Caco-2 (cell line): ENCODE data around the gene OR10AD1. TPM values are rescaled to one million over a fixed set of nuclear protein-coding genes. Genes with fewer than 3 reads are reported as not detected.

ENCODE experiments used
- BruUV-seq: library from RNA; stranded (reverse); fragments of 400-500 nt; replicated peaks from 2 replicates; lab custom pipeline; 2021; lab: Mats Ljungman, UMichigan
- CTCF ChIA-PET: fragments of 300-600 bp; sonication (Branson Sonifier 250); formaldehyde crosslinking; loops from one replicate; lab custom pipeline; 2022; ENCODE audit warnings: antibody characterized with exemption; lab: Charles Lee
- POLR2A ChIA-PET: fragments of 300-600 bp; sonication (Branson Sonifier 250); formaldehyde crosslinking; loops from one replicate; lab custom pipeline; 2022; ENCODE audit warnings: antibody characterized with exemption; lab: Charles Lee
- DNase-seq, 2 experiments: peaks; one replicate each; pipeline versions ENCODE4 v3.0.0 to v3.0.0-alpha.2; 2020 to 2022
- H3K27me3 ChIP-seq: replicated peaks from 2 replicates; pipeline ENCODE4 v1.6.0; 2011; ENCODE audit warnings: low read length; ENCODE audit not compliant: control insufficient read depth, insufficient read depth
- H3K36me3 ChIP-seq: 2 replicates; pipeline ENCODE4 v1.5.1; 2011; ENCODE audit warnings: low read length; ENCODE audit not compliant: control insufficient read depth, insufficient read depth
- H3K4me1 ChIP-seq: fragments of 250-450 bp; sonication (Bioruptor Pico); 2 replicates; pipeline ENCODE4 v1.5.1; 2020; ENCODE audit warnings: mild to moderate bottlenecking
- H3K4me3 ChIP-seq: 2 replicates; pipeline ENCODE4 v1.5.1; 2011; ENCODE audit warnings: low read depth, mild to moderate bottlenecking, control low read depth, low read length
- H3K9me3 ChIP-seq: fragments of 250-450 bp; sonication (Bioruptor Pico); 2 replicates; pipeline ENCODE4 v1.5.1; 2020; ENCODE audit warnings: mild to moderate bottlenecking, moderate library complexity
- H3K27ac Mint-ChIP-seq: one replicate; pipeline ENCODE4 v1.8.0; 2022; ENCODE audit warnings: mixed read lengths; ENCODE audit not compliant: unreplicated experiment
- H3K27me3 Mint-ChIP-seq: one replicate; pipeline ENCODE4 v1.8.0; 2022; ENCODE audit warnings: mixed read lengths; ENCODE audit not compliant: insufficient read depth, unreplicated experiment
- H3K36me3 Mint-ChIP-seq: one replicate; pipeline ENCODE4 v1.8.0; 2022; ENCODE audit warnings: mild to moderate bottlenecking, mixed read lengths; ENCODE audit not compliant: insufficient read depth, unreplicated experiment
- H3K4me1 Mint-ChIP-seq: one replicate; pipeline ENCODE4 v1.8.0; 2022; ENCODE audit warnings: low read depth, mixed read lengths; ENCODE audit not compliant: unreplicated experiment
- H3K4me3 Mint-ChIP-seq: one replicate; pipeline ENCODE4 v1.8.0; 2022; ENCODE audit warnings: mild to moderate bottlenecking, moderate library complexity, mixed read lengths; ENCODE audit not compliant: unreplicated experiment
- H3K9me3 Mint-ChIP-seq: one replicate; pipeline ENCODE4 v1.8.0; 2022; ENCODE audit warnings: mixed read lengths; ENCODE audit not compliant: unreplicated experiment
- CTCF ChIP-seq, 2 experiments: fragments of 200-600 bp in 1 of 2; IDR thresholded peaks; 1 replicate in 1 of 2; 2 replicates in 1 of 2; pipeline versions ENCODE4 v1.5.1 to v1.8.0; 2011 to 2022; ENCODE audit warnings: antibody characterized with exemption in 1 of 2, control low read depth in 1 of 2, inconsistent platforms in 1 of 2, low read depth in 1 of 2, low read length in 1 of 2, mild to moderate bottlenecking in 1 of 2, moderate library complexity in 1 of 2; ENCODE audit not compliant: insufficient read depth in 1 of 2, severe bottlenecking in 1 of 2, unreplicated experiment in 1 of 2
- intact Hi-C: fragments of 100-400 bp; cut with micrococcal nuclease; formaldehyde crosslinking; loops from one replicate; pipeline ENCODE4 v1.10.0; 2022; ENCODE audit not compliant: unreplicated experiment
- total RNA-seq: library from RNA; stranded (reverse); gene quantifications from 2 replicates; pipeline ENCODE4 v1.2.3, GENCODE V29; 2022

The OR10AD1 gene
- total RNA-seq, 1 experiment from 2014 or later, result not detected

GRCh38 chr12:48179466-48179865 is 23.6 kb downstream of the OR10AD1 start:
- Mint-ChIP-seq H3K27ac (no peak overlapping the region), H3K27me3 (peaks cover 18% of the 10 kb centered on the region), H3K4me1 (peaks cover 6% of the 10 kb centered on the region), H3K4me3 (no peak overlapping the region), H3K36me3 (no peaks in the 10 kb centered on the region), H3K9me3 (no peaks in the 10 kb centered on the region)
- ChIA-PET CTCF (interaction anchor here (0.5 kb wide), 1 partner anchor 36 kb away, joined by 4 read pairs; no protein-coding TSS in a partner anchor), POLR2A (no interaction called here)
- Histone ChIP-seq H3K9me3 (no peaks in the 10 kb centered on the region), H3K4me3 (no peak overlapping the region), H3K36me3 (no peaks in the 10 kb centered on the region), H3K4me1 (peaks cover 6% of the 10 kb centered on the region; the same call in 1 of the 2 replicates), H3K27me3 (no peaks in the 10 kb centered on the region)
- DNase-seq, result no peak
- BruUV-seq, result no TSS peak
- no peak for TF ChIP-seq CTCF (IDR thresholded peaks at IDR 0.05; ENCODE audit: insufficient read depth in 1 of 2, low read depth in 1 of 2, low read length in 1 of 2, severe bottlenecking in 1 of 2, unreplicated experiment in 1 of 2)
- intact Hi-C loops, result no loop called here

- DNase-seq, result no peak
- Histone ChIP-seq H3K9me3 (no peaks in the 10 kb centered on the region), H3K4me1 (peaks cover 6% of the 10 kb centered on the region; the same call in 1 of the 2 replicates), H3K36me3 (no peaks in the 10 kb centered on the region), H3K4me3 (no peak overlapping the region), H3K27me3 (no peaks in the 10 kb centered on the region)
- no peak for TF ChIP-seq CTCF (IDR thresholded peaks at IDR 0.05; ENCODE audit: insufficient read depth in 1 of 2, low read depth in 1 of 2, low read length in 1 of 2, severe bottlenecking in 1 of 2, unreplicated experiment in 1 of 2)
- intact Hi-C loops, result no loop called here
- Mint-ChIP-seq H3K36me3 (no peaks in the 10 kb centered on the region), H3K9me3 (no peaks in the 10 kb centered on the region), H3K27ac (no peak overlapping the region), H3K4me3 (no peak overlapping the region), H3K4me1 (peaks cover 6% of the 10 kb centered on the region), H3K27me3 (peaks cover 18% of the 10 kb centered on the region)
- BruUV-seq, result no TSS peak
- ChIA-PET POLR2A (no interaction called here), CTCF (no interaction called here)
Observed at GRCh38 chr12:48177982-48178381, 25.1 kb downstream of the OR10AD1 start.

DNA sequence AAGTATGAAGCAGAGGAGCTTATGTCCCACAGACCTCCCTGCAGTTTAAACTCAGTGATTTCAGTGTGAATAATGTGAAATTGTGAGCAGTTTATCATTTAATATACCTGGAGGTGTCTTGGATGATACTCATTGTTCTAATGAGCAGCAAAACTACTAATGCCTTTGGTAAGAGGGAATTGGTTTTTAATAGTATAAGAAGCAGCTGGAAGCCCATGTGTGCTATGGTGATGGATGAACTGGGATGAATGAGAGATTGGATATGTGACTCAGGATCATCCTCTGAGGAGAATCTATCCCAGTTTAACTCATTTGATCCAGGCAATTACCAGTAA is 26.7 kb downstream of the OR10AD1 start:
- no peak overlapping the region for H3K27ac Mint-ChIP-seq
- H3K4me3 Mint-ChIP-seq, result no peak overlapping the region
- Histone ChIP-seq H3K9me3 (no peaks in the 10 kb centered on the region), H3K27me3 (no peaks in the 10 kb centered on the region), H3K36me3 (no peaks in the 10 kb centered on the region), H3K4me3 (no peak overlapping the region), H3K4me1 (no peaks in the 10 kb centered on the region)
- DNase-seq, result no peak
- no peaks in the 10 kb centered on the region for H3K9me3 Mint-ChIP-seq
- TF ChIP-seq CTCF (IDR thresholded peaks at IDR 0.05; ENCODE audit: insufficient read depth in 1 of 2, low read depth in 1 of 2, low read length in 1 of 2, severe bottlenecking in 1 of 2, unreplicated experiment in 1 of 2), result no peak
- ChIA-PET CTCF (interaction anchor here (1.2 kb wide), 1 partner anchor 19 kb away, joined by 3 read pairs; the partner anchor contains the start of gene ASB8), POLR2A (no interaction called here)
- intact Hi-C loops, result no loop called here
- no peaks in the 10 kb centered on the region for H3K4me1 Mint-ChIP-seq
- H3K27me3 Mint-ChIP-seq, result peaks cover 15% of the 10 kb centered on the region
- no TSS peak for BruUV-seq
- no peaks in the 10 kb centered on the region for H3K36me3 Mint-ChIP-seq
